ENCODE data around the gene AEN.

DNA sequence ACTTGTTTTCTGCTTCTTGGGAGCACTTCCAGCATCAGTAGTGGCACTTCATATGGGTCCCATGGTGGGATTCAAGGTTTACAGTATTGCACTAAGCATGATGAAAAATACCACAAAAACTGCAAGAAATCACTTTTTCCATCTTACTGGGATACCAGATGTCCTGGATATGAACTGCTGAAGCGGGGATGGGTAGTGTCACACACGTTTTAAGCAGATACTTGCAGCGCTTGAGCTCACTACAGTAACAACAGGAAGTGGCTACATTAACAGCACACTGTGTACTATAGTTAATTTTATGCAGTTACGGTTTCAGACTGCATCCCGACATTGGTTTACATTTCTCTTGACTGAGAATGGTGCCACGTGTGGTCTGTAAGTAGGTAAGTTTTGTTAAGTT is 14.2 kb downstream of the AEN start:
- TF ChIP-seq, protein P1, sequence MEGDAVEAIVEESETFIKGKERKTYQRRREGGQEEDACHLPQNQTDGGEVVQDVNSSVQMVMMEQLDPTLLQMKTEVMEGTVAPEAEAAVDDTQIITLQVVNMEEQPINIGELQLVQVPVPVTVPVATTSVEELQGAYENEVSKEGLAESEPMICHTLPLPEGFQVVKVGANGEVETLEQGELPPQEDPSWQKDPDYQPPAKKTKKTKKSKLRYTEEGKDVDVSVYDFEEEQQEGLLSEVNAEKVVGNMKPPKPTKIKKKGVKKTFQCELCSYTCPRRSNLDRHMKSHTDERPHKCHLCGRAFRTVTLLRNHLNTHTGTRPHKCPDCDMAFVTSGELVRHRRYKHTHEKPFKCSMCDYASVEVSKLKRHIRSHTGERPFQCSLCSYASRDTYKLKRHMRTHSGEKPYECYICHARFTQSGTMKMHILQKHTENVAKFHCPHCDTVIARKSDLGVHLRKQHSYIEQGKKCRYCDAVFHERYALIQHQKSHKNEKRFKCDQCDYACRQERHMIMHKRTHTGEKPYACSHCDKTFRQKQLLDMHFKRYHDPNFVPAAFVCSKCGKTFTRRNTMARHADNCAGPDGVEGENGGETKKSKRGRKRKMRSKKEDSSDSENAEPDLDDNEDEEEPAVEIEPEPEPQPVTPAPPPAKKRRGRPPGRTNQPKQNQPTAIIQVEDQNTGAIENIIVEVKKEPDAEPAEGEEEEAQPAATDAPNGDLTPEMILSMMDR (IDR thresholded peaks at IDR 0.05), result no peak
- TF ChIP-seq POLR2A (IDR thresholded peaks at IDR 0.05), result no peak

Data from lower leg skin (tissue), 3 donors.